Caco-2 (cell line): Measurements from ENCODE around the gene FGG. TPM values are rescaled to one million over a fixed set of nuclear protein-coding genes. Genes with fewer than 3 reads are reported as not detected.

ENCODE experiments used
- BruUV-seq: library from RNA; stranded (reverse); fragments of 400-500 nt; replicated peaks from 2 replicates; lab custom pipeline; 2021; lab: Mats Ljungman, UMichigan
- CTCF ChIA-PET: fragments of 300-600 bp; sonication (Branson Sonifier 250); formaldehyde crosslinking; loops from one replicate; lab custom pipeline; 2022; ENCODE audit warnings: antibody characterized with exemption; lab: Charles Lee
- POLR2A ChIA-PET: fragments of 300-600 bp; sonication (Branson Sonifier 250); formaldehyde crosslinking; loops from one replicate; lab custom pipeline; 2022; ENCODE audit warnings: antibody characterized with exemption; lab: Charles Lee
- DNase-seq, 2 experiments: peaks; one replicate each; pipeline versions ENCODE4 v3.0.0 to v3.0.0-alpha.2; 2020 to 2022
- H3K27me3 ChIP-seq: replicated peaks from 2 replicates; pipeline ENCODE4 v1.6.0; 2011; ENCODE audit warnings: low read length; ENCODE audit not compliant: control insufficient read depth, insufficient read depth
- H3K36me3 ChIP-seq: 2 replicates; pipeline ENCODE4 v1.5.1; 2011; ENCODE audit warnings: low read length; ENCODE audit not compliant: control insufficient read depth, insufficient read depth
- H3K4me1 ChIP-seq: fragments of 250-450 bp; sonication (Bioruptor Pico); 2 replicates; pipeline ENCODE4 v1.5.1; 2020; ENCODE audit warnings: mild to moderate bottlenecking
- H3K4me3 ChIP-seq: 2 replicates; pipeline ENCODE4 v1.5.1; 2011; ENCODE audit warnings: low read depth, mild to moderate bottlenecking, control low read depth, low read length
- H3K9me3 ChIP-seq: fragments of 250-450 bp; sonication (Bioruptor Pico); 2 replicates; pipeline ENCODE4 v1.5.1; 2020; ENCODE audit warnings: mild to moderate bottlenecking, moderate library complexity
- H3K27ac Mint-ChIP-seq: one replicate; pipeline ENCODE4 v1.8.0; 2022; ENCODE audit warnings: mixed read lengths; ENCODE audit not compliant: unreplicated experiment
- H3K27me3 Mint-ChIP-seq: one replicate; pipeline ENCODE4 v1.8.0; 2022; ENCODE audit warnings: mixed read lengths; ENCODE audit not compliant: insufficient read depth, unreplicated experiment
- H3K36me3 Mint-ChIP-seq: one replicate; pipeline ENCODE4 v1.8.0; 2022; ENCODE audit warnings: mild to moderate bottlenecking, mixed read lengths; ENCODE audit not compliant: insufficient read depth, unreplicated experiment
- H3K4me1 Mint-ChIP-seq: one replicate; pipeline ENCODE4 v1.8.0; 2022; ENCODE audit warnings: low read depth, mixed read lengths; ENCODE audit not compliant: unreplicated experiment
- H3K4me3 Mint-ChIP-seq: one replicate; pipeline ENCODE4 v1.8.0; 2022; ENCODE audit warnings: mild to moderate bottlenecking, moderate library complexity, mixed read lengths; ENCODE audit not compliant: unreplicated experiment
- H3K9me3 Mint-ChIP-seq: one replicate; pipeline ENCODE4 v1.8.0; 2022; ENCODE audit warnings: mixed read lengths; ENCODE audit not compliant: unreplicated experiment
- CTCF ChIP-seq, 2 experiments: fragments of 200-600 bp in 1 of 2; IDR thresholded peaks; 1 replicate in 1 of 2; 2 replicates in 1 of 2; pipeline versions ENCODE4 v1.5.1 to v1.8.0; 2011 to 2022; ENCODE audit warnings: antibody characterized with exemption in 1 of 2, control low read depth in 1 of 2, inconsistent platforms in 1 of 2, low read depth in 1 of 2, low read length in 1 of 2, mild to moderate bottlenecking in 1 of 2, moderate library complexity in 1 of 2; ENCODE audit not compliant: insufficient read depth in 1 of 2, severe bottlenecking in 1 of 2, unreplicated experiment in 1 of 2
- intact Hi-C: fragments of 100-400 bp; cut with micrococcal nuclease; formaldehyde crosslinking; loops from one replicate; pipeline ENCODE4 v1.10.0; 2022; ENCODE audit not compliant: unreplicated experiment
- total RNA-seq: library from RNA; stranded (reverse); gene quantifications from 2 replicates; pipeline ENCODE4 v1.2.3, GENCODE V29; 2022

FGG gene
- total RNA-seq, 1 experiment from 2014 or later = 121 TPM

GRCh38 chr4:154591890-154592289 is 20.6 kb downstream of the FGG start:
- POLR2A ChIA-PET = no interaction called here
- H3K27me3 Mint-ChIP-seq = no peaks in the 10 kb centered on the region
- H3K4me1 Mint-ChIP-seq = peaks cover 45% of the 10 kb centered on the region
- peaks cover 44% of the 10 kb centered on the region for H3K4me1 ChIP-seq
- no TSS peak for BruUV-seq
- no peak overlapping the region for H3K4me3 Mint-ChIP-seq
- peaks cover 8% of the 10 kb centered on the region for H3K36me3 Mint-ChIP-seq
- H3K27me3 ChIP-seq = no peaks in the 10 kb centered on the region
- no peaks in the 10 kb centered on the region for H3K9me3 ChIP-seq
- intact Hi-C loops = no loop called here
- no peaks in the 10 kb centered on the region for H3K9me3 Mint-ChIP-seq
- no peak for TF ChIP-seq CTCF (IDR thresholded peaks at IDR 0.05; ENCODE audit: insufficient read depth in 1 of 2, low read depth in 1 of 2, low read length in 1 of 2, severe bottlenecking in 1 of 2, unreplicated experiment in 1 of 2)
- no peak overlapping the region for H3K27ac Mint-ChIP-seq
- H3K36me3 ChIP-seq = peaks cover 2% of the 10 kb centered on the region; the same call in 1 of the 2 replicates
- no peak for DNase-seq
- CTCF ChIA-PET = interaction anchor here (1.9 kb wide), 1 partner anchor 26 kb away, joined by 18 read pairs; no protein-coding TSS in a partner anchor
- H3K4me3 ChIP-seq = no peak overlapping the region

- no peaks in the 10 kb centered on the region for H3K27me3 ChIP-seq
- TF ChIP-seq CTCF (IDR thresholded peaks at IDR 0.05; ENCODE audit: insufficient read depth in 1 of 2, low read depth in 1 of 2, low read length in 1 of 2, severe bottlenecking in 1 of 2, unreplicated experiment in 1 of 2) = no peak
- ChIA-PET POLR2A (no interaction called here), CTCF (interaction anchor here (0.9 to 1.9 kb wide), 4 partner anchors 13 to 31 kb away, joined by 3 to 18 read pairs (median 6); partner anchors contain the start of gene FGB)
- no peaks in the 10 kb centered on the region for H3K9me3 ChIP-seq
- peaks cover 16% of the 10 kb centered on the region for H3K36me3 Mint-ChIP-seq
- peaks cover 2% of the 10 kb centered on the region; the same call in 1 of the 2 replicates for H3K36me3 ChIP-seq
- peak within 1 kb of the TSS; percentile 36 for H3K27ac Mint-ChIP-seq
- peak within 1 kb of the TSS; percentile 21 for H3K4me3 ChIP-seq
- peak within 1 kb of the TSS; percentile 64 for H3K4me3 Mint-ChIP-seq
- H3K27me3 Mint-ChIP-seq = no peaks in the 10 kb centered on the region
- no TSS peak for BruUV-seq
- peaks cover 33% of the 10 kb centered on the region for H3K4me1 Mint-ChIP-seq
- intact Hi-C loops = loop anchor here (1.0 kb wide), 4 partner anchors 8 to 30 kb away; no protein-coding TSS in a partner anchor
- H3K4me1 ChIP-seq = peaks cover 33% of the 10 kb centered on the region
- DNase-seq = peak; percentile 80 to 84
- H3K9me3 Mint-ChIP-seq = no peaks in the 10 kb centered on the region
Observed at GRCh38 chr4:154590329-154591006, 22.0 kb downstream of the FGG start, which contains the start of gene FGA. Gene FGA, minus strand, starts transcription at chr4:154590742. Its CDS starts 55 bp downstream, at chr4:154590687.

- H3K9me3 Mint-ChIP-seq = no peaks in the 10 kb centered on the region
- Histone ChIP-seq H3K4me3 (peak overlapping the region; percentile 17; the same call in 1 of the 2 replicates), H3K27me3 (no peaks in the 10 kb centered on the region), H3K36me3 (peaks cover 2% of the 10 kb centered on the region; the same call in 1 of the 2 replicates), H3K4me1 (peaks cover 24% of the 10 kb centered on the region), H3K9me3 (no peaks in the 10 kb centered on the region)
- peaks cover 16% of the 10 kb centered on the region for H3K36me3 Mint-ChIP-seq
- no peak for DNase-seq
- BruUV-seq = TSS peak; percentile 13
- CTCF ChIA-PET = no interaction called here
- no peak for TF ChIP-seq CTCF (IDR thresholded peaks at IDR 0.05; ENCODE audit: insufficient read depth in 1 of 2, low read depth in 1 of 2, low read length in 1 of 2, severe bottlenecking in 1 of 2, unreplicated experiment in 1 of 2)
- H3K27me3 Mint-ChIP-seq = no peaks in the 10 kb centered on the region
- POLR2A ChIA-PET = no interaction called here
- H3K27ac Mint-ChIP-seq = peak overlapping the region; percentile 36
- intact Hi-C loops = loop anchor here (1.0 kb wide), 4 partner anchors 9 to 29 kb away; no protein-coding TSS in a partner anchor
- peak overlapping the region; percentile 64 for H3K4me3 Mint-ChIP-seq
- H3K4me1 Mint-ChIP-seq = peaks cover 33% of the 10 kb centered on the region
Observed at GRCh38 chr4:154589296-154590197, 22.9 kb downstream of the FGG start.
